ENCODE measurements around the gene IDI2.

- TF ChIP-seq CTCF (IDR thresholded peaks at IDR 0.05) (no peak), POLR2A (IDR thresholded peaks at IDR 0.05) (no peak)
These were observed at the start of gene IDI2 for GRCh38 chr10:1025683-1026082.
